GM12878 (cell line): ENCODE data around the gene FSTL1. TPM values are rescaled to one million over a fixed set of nuclear protein-coding genes. Genes with fewer than 3 reads are reported as not detected.

Experiments used
- ATAC-seq: fragments of 200-7000 bp; cut with Tn5 transposase; 3 replicates; pipeline ENCODE4 v1.9.1; 2020; ENCODE audit warnings: mild to moderate bottlenecking, moderate library complexity
- BruUV-seq: library from RNA; stranded (reverse); fragments of 400-500 nt; replicated peaks from 2 replicates; lab custom pipeline; 2021; lab: Mats Ljungman, UMichigan
- CTCF ChIA-PET: fragments of 300-600 bp; sonication (Branson Sonifier 250); formaldehyde crosslinking; extraction: SDS; loops from one replicate; lab custom pipeline; 2021; ENCODE audit warnings: inconsistent platforms; lab: Yijun Ruan, JAX
- POLR2A ChIA-PET: fragments of 350-600 bp; formaldehyde crosslinking; extraction: SDS; loops from one replicate; lab custom pipeline; 2021; ENCODE audit warnings: inconsistent platforms; lab: Charles Lee
- RAD21 ChIA-PET: fragments of 300-600 bp; sonication (Branson Sonifier 250); formaldehyde crosslinking; loops from one replicate; lab custom pipeline; 2023; ENCODE audit warnings: antibody characterized with exemption; ENCODE audit not compliant: unreplicated experiment; lab: Charles Lee
- SMC1A ChIA-PET: fragments of 300-600 bp; sonication (Branson Sonifier 250); formaldehyde crosslinking; loops from one replicate; lab custom pipeline; 2023; ENCODE audit not compliant: unreplicated experiment, uncharacterized antibody; lab: Charles Lee
- DNase-seq: peaks from one replicate; pipeline ENCODE4 v3.0.0-alpha.2; 2011; ENCODE audit warnings: low read depth, low spot score
- FAIRE-seq: peaks from 3 replicates; lab custom pipeline; 2011; peaks lifted over from hg19 to GRCh38; lab: Jason Lieb, UNC
- H2AFZ ChIP-seq: 2 replicates; pipeline ENCODE4 v1.6.0; 2011; ENCODE audit warnings: low read depth, low read length, control low read depth; ENCODE audit not compliant: control insufficient read depth
- H3K27ac ChIP-seq: 2 replicates; pipeline ENCODE4 v1.5.1; 2011; ENCODE audit warnings: control low read depth; ENCODE audit not compliant: control insufficient read depth, insufficient read depth
- H3K27me3 ChIP-seq, 2 experiments: replicated peaks in 1 of 2; 2 replicates each; pipeline versions ENCODE4 v1.6.0 to v1.6.1; 2011; ENCODE audit warnings: low read length in 1 of 2; ENCODE audit not compliant: control insufficient read depth in 2 of 2, insufficient read depth in 2 of 2
- H3K36me3 ChIP-seq, 2 experiments: 2 replicates each; pipeline ENCODE4 v1.5.1; 2011; ENCODE audit warnings: low read length in 1 of 2; ENCODE audit not compliant: control insufficient read depth in 2 of 2, insufficient read depth in 2 of 2
- H3K4me1 ChIP-seq: 2 replicates; pipeline ENCODE4 v1.6.1; 2011; ENCODE audit warnings: mild to moderate bottlenecking, low read length, moderate library complexity, mixed read lengths; ENCODE audit not compliant: control insufficient read depth, insufficient read depth
- H3K4me2 ChIP-seq: 2 replicates; pipeline ENCODE4 v1.6.0; 2011; ENCODE audit warnings: control low read depth; ENCODE audit not compliant: control insufficient read depth, insufficient read depth
- H3K4me3 ChIP-seq: fragments of 200-600 bp; sonication (generic); 2 replicates; pipeline ENCODE4 v1.5.1; 2016
- H3K79me2 ChIP-seq: 2 replicates; pipeline ENCODE4 v1.6.0; 2011; ENCODE audit warnings: low read length; ENCODE audit not compliant: control insufficient read depth, insufficient read depth
- H3K9ac ChIP-seq: 2 replicates; pipeline ENCODE4 v1.8.0; 2011; ENCODE audit warnings: low read length, control low read depth, mixed read lengths; ENCODE audit not compliant: control insufficient read depth, insufficient read depth
- H3K9me3 ChIP-seq: replicated peaks from 3 replicates; pipeline ENCODE4 v1.5.1; 2011; ENCODE audit warnings: mild to moderate bottlenecking, low read length; ENCODE audit not compliant: control insufficient read depth, insufficient read depth
- H4K20me1 ChIP-seq: 2 replicates; pipeline ENCODE4 v1.6.0; 2011; ENCODE audit not compliant: control insufficient read depth, insufficient read depth
- CHD1 ChIP-seq: IDR thresholded peaks from 2 replicates; pipeline ENCODE4 v1.6.1; 2012; ENCODE audit warnings: low read depth, low read length, improper control_type of control experiment
- ETV6 ChIP-seq, 2 experiments: fragments of 450-650 bp in 1 of 2; IDR thresholded peaks in 1 of 2; conservative IDR thresholded peaks in 1 of 2; 2 replicates each; pipeline ENCODE4 v1.6.1; 2014; ENCODE audit warnings: antibody characterized with exemption in 1 of 2, borderline replicate concordance in 1 of 2, low read depth in 1 of 2, mild to moderate bottlenecking in 1 of 2, moderate library complexity in 1 of 2
- EZH2 ChIP-seq: IDR thresholded peaks from 2 replicates; pipeline ENCODE4 v1.6.1; 2012; ENCODE audit warnings: low read depth, mild to moderate bottlenecking, control low read depth, inconsistent platforms, low read length, borderline replicate concordance; ENCODE audit not compliant: control insufficient read depth
- HDAC2 ChIP-seq: fragments of 200-600 bp; sonication (generic); IDR thresholded peaks from 2 replicates; pipeline ENCODE4 v1.6.1; 2017
- HDAC6 ChIP-seq: fragments of 200-600 bp; sonication (generic); IDR thresholded peaks from one replicate; pipeline ENCODE4 v1.8.0; 2017; ENCODE audit warnings: antibody characterized with exemption; ENCODE audit not compliant: unreplicated experiment
- NFYB ChIP-seq: IDR thresholded peaks from 2 replicates; pipeline ENCODE4 v1.6.1; 2011; ENCODE audit warnings: low read depth, mild to moderate bottlenecking, low read length, improper control_type of control experiment, moderate library complexity; ENCODE audit not compliant: insufficient read depth
- RB1 ChIP-seq: fragments of 450-650 bp; formaldehyde crosslinking; IDR thresholded peaks from 2 replicates; pipeline ENCODE4 v1.6.1; 2017; ENCODE audit warnings: mild to moderate bottlenecking, borderline replicate concordance
- SIX5 ChIP-seq: IDR thresholded peaks from 2 replicates; pipeline ENCODE4 v1.6.1; 2011; ENCODE audit warnings: mild to moderate bottlenecking, low read depth, low read length, moderate library complexity; ENCODE audit not compliant: severe bottlenecking
- SMAD5 ChIP-seq: IDR thresholded peaks from 2 replicates; pipeline ENCODE4 v1.6.1; 2016; ENCODE audit warnings: antibody characterized with exemption, low read depth
- TAF1 ChIP-seq: IDR thresholded peaks from 2 replicates; pipeline ENCODE4 v1.6.1; 2011; ENCODE audit warnings: mild to moderate bottlenecking, low read depth, low read length, borderline replicate concordance
- WRNIP1 ChIP-seq: IDR thresholded peaks from 2 replicates; pipeline ENCODE4 v1.6.1; 2011; ENCODE audit warnings: low read depth, low read length, improper control_type of control experiment, borderline replicate concordance
- WGBS: methylation state at CpG from one replicate; pipeline ENCODE4 v1.1.6; 2016; ENCODE audit warnings: low lambda C conversion rate; ENCODE audit not compliant: insufficient replicate concordance, insufficient coverage; ENCODE audit errors: missing lambda C conversion rate; 5-methylcytosine and 5-hydroxymethylcytosine counted together
- in situ Hi-C: fragments of 300-500 bp; cut with MboI; formaldehyde crosslinking; loops from 9 replicates; pipeline ENCODE4 v1.14.3; 2018; ENCODE audit warnings: mixed read lengths
- intact Hi-C: fragments of 100-400 bp; cut with micrococcal nuclease; formaldehyde crosslinking; loops from one replicate; pipeline ENCODE4 v1.14.2; 2022; ENCODE audit not compliant: unreplicated experiment
- polyA plus RNA-seq, 11 experiments: library from polyadenylated mRNA; depleted of rRNA in 4 of 11; unstranded in 6 of 11; stranded (reverse) in 5 of 11; fragments of >200 nt; fragmentation: Nextera tagmentation in 4 of 11; fragmentation: Illumina TruSeq in 1 of 11; extraction: Ambion mirVana in 4 of 11; extraction: Trizol in 1 of 11; gene quantifications; 1 replicate in 1 of 11; 2 replicates in 10 of 11; pipeline versions ENCODE4 v1.2.1 to v1.2.3, GENCODE V29; 2011 to 2016; ENCODE audit warnings: inconsistent platforms in 2 of 11, missing spikeins in 2 of 11, low read depth in 1 of 11
- total RNA-seq, 4 experiments: library from RNA; depleted of rRNA in 3 of 4; stranded (reverse); fragments of >200 nt in 3 of 4; fragmentation: Illumina TruSeq in 1 of 4; extraction: Trizol in 1 of 4; gene quantifications; 2 replicates each; pipeline versions ENCODE4 v1.2.1 to v1.2.3, GENCODE V29; 2013 to 2021
- TF ChIP-seq, protein P1 (sequence below): fragments of 450-650 bp; IDR thresholded peaks from 2 replicates; pipeline ENCODE4 v1.6.1; 2016; ENCODE audit warnings: mild to moderate bottlenecking
- TF ChIP-seq, protein P2 (sequence below): IDR thresholded peaks from 2 replicates; pipeline ENCODE4 v1.6.1; 2012; ENCODE audit warnings: low read depth, low read length, improper control_type of control experiment
- TF ChIP-seq, protein P3 (sequence below): IDR thresholded peaks from 2 replicates; pipeline ENCODE4 v1.6.1; 2011; ENCODE audit warnings: mild to moderate bottlenecking, low read depth, low read length, moderate library complexity; ENCODE audit not compliant: insufficient replicate concordance

FSTL1 gene
- total and polyA plus RNA-seq, 10 of the 15 experiments (the other 5 are each of a cell fraction or from before 2014, with no cell fraction given) = 0.06 to 1.7 (median 0.32) TPM; not detected in 4

DNA sequence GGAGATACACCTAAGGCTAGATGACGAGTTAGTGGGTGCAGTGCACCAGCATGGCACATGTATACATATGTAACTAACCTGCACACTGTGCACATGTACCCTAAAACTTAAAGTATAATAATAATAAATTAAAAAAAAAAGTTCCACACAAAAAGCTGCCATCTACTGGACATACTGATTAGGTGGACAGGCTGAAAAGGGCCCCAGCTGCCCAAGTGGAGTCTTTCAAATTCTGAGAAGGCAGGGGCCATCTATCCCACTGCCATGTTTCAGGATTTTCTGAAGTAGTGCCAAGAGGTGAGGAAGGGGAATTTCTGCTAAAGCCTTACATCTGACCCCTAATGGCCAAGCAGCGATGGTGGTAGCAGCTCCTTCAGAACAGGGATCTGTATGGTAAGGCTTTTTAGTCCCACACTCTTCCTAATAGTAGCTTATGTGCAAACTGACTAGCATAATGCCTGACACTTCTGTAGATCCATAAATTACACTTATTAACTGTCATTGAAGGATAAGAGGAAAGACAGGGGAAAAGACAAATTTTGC is 7.7 kb downstream of the FSTL1 start:
- Histone ChIP-seq H3K9me3 (no peaks in the 10 kb centered on the region), H4K20me1 (no peaks in the 10 kb centered on the region), H3K4me2 (no peak overlapping the region), H2AFZ (no peak overlapping the region), H3K27me3 (peaks cover 0 to 2% of the 10 kb centered on the region in 2 experiments; a peak in 3 of 4 replicates), H3K4me1 (no peaks in the 10 kb centered on the region), H3K9ac (no peak overlapping the region), H3K27ac (no peak overlapping the region), H3K4me3 (no peak overlapping the region), H3K79me2 (no peaks in the 10 kb centered on the region), H3K36me3 (no peaks in the 10 kb centered on the region)
- ChIA-PET CTCF (interaction anchor here (0.6 to 2.5 kb wide), 3 partner anchors 21 to 270 kb away, joined by 3 to 14 read pairs (median 5); no protein-coding TSS in a partner anchor), POLR2A (no interaction called here), SMC1A (interaction anchor here (0.6 to 1.0 kb wide), 3 partner anchors 146 to 199 kb away, joined by 3 read pairs; no protein-coding TSS in a partner anchor), RAD21 (interaction anchor here (2.0 kb wide), 1 partner anchor 26 kb away, joined by 9 read pairs; no protein-coding TSS in a partner anchor)
- ATAC-seq (no peak), FAIRE-seq (no peak), DNase-seq (no peak)
- intact Hi-C loops (no loop called here), in situ Hi-C loops (no loop called here)
- WGBS = 60% methylated on average over 1 of the region's 2 CpGs
- no TSS peak for BruUV-seq
- TF ChIP-seq HDAC2 = no peak
- TF ChIP-seq SMAD5 = no peak
- TF ChIP-seq, protein P1, sequence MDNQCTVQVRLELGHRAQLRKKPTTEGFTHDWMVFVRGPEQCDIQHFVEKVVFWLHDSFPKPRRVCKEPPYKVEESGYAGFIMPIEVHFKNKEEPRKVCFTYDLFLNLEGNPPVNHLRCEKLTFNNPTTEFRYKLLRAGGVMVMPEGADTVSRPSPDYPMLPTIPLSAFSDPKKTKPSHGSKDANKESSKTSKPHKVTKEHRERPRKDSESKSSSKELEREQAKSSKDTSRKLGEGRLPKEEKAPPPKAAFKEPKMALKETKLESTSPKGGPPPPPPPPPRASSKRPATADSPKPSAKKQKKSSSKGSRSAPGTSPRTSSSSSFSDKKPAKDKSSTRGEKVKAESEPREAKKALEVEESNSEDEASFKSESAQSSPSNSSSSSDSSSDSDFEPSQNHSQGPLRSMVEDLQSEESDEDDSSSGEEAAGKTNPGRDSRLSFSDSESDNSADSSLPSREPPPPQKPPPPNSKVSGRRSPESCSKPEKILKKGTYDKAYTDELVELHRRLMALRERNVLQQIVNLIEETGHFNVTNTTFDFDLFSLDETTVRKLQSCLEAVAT = no peak
- TF ChIP-seq, protein P2, sequence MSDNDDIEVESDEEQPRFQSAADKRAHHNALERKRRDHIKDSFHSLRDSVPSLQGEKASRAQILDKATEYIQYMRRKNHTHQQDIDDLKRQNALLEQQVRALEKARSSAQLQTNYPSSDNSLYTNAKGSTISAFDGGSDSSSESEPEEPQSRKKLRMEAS = no peak
- TF ChIP-seq CHD1 = no peak
- no peak for TF ChIP-seq HDAC6
- no peak for TF ChIP-seq WRNIP1
- TF ChIP-seq ETV6 (conservative IDR thresholded peaks at IDR 0.05 in 1 of 2, IDR thresholded peaks at IDR 0.05 in 1 of 2; ENCODE audit: borderline replicate concordance in 1 of 2, low read depth in 1 of 2) = no peak
- TF ChIP-seq EZH2 = no peak
- no peak for TF ChIP-seq TAF1
- no peak for TF ChIP-seq NFYB
- no peak for TF ChIP-seq SIX5
- TF ChIP-seq RB1 = no peak
- TF ChIP-seq, protein P3, sequence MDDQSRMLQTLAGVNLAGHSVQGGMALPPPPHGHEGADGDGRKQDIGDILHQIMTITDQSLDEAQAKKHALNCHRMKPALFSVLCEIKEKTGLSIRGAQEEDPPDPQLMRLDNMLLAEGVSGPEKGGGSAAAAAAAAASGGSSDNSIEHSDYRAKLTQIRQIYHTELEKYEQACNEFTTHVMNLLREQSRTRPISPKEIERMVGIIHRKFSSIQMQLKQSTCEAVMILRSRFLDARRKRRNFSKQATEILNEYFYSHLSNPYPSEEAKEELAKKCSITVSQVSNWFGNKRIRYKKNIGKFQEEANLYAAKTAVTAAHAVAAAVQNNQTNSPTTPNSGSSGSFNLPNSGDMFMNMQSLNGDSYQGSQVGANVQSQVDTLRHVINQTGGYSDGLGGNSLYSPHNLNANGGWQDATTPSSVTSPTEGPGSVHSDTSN = no peak
